ENCODE results near the gene FUOM. TPM values are rescaled to one million over a fixed set of nuclear protein-coding genes. Genes with fewer than 3 reads are reported as not detected.

The FUOM gene, protein sequence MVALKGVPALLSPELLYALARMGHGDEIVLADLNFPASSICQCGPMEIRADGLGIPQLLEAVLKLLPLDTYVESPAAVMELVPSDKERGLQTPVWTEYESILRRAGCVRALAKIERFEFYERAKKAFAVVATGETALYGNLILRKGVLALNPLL
- total RNA-seq (2014; rRNA removed; shearing (Covaris generic)) (46.0 and 47.5 TPM in 2 replicates), total RNA-seq (2022) (23.6 and 30.4 TPM in 2 replicates), Bru-seq, nascent RNA (percentile 52 among the genes with signal in this experiment), BruChase-seq, experiment 1, labeled RNA remaining after a 6-hour chase (percentile 42 among the genes with signal in this experiment), BruChase-seq, experiment 2, labeled RNA remaining after a 2-hour chase (percentile 44 among the genes with signal in this experiment)
- long read RNA-seq, transcript FUOM-201 (6 exons, 709 nt): major isoform, 7 of 15 reads
- long read RNA-seq, partial matches to known transcripts: 4 of 15 reads
- long read RNA-seq, other reads (novel, unspliced or antisense): 3 of 15 reads

DNA sequence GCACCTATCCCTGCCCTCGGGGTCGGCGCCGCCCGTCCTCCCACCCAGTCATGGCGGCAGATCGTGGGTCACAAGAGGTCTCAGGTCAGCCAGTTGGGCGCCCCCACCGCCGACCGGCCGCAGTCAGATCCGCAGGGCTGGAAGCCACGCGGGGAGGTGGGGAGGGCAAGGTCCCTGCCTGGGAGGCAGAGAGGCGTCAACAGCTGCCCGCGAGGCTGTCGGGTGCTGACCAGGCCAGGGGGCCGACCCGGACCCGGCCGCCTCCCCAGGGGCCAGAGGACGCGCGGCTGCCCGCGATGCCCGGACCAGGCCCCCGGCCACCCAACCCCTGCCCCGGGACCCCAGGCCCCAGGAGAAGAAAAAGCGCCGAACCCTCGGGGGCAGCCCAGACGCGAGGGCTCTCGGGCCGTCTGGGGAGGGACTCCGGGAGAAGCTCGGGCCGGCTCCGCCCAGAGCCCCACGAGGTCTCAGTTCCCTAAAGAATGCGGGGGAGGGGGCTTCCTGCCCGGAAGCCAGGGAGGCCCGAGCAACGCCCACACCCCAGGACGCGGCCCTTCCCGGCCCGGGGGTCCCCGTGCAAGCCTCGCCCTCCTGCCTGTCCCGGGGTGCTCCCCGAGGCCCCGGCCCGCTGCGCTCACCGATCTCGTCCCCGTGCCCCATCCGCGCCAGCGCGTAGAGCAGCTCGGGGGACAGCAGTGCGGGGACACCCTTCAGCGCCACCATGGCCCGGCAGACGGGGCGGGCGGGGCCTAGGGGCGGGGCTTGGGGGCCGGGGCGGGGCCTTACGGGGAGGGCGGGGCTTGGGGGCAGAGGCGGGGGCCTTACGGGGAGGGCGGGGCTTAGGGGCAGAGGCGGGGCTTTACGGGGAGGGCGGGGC, at the start of gene FUOM:
Gene FUOM (minus strand): TSS at position 735 of the 877 bp plus-strand sequence. CDS start 12 bp downstream, at position 723.
- H4K20me1 ChIP-seq (ENCODE audit: insufficient read depth, low read length): no peaks in the 10 kb centered on the region
- no peaks in the 10 kb centered on the region for H3K9me3 ChIP-seq (ENCODE audit: low read length)
- H3K4me1 ChIP-seq (ENCODE audit: insufficient read depth, low read length, poor library complexity, severe bottlenecking): peaks cover 7% of the 10 kb centered on the region
- DNase-seq (ENCODE audit: low spot score): peak; percentile 84
- TF ChIP-seq, protein P1, sequence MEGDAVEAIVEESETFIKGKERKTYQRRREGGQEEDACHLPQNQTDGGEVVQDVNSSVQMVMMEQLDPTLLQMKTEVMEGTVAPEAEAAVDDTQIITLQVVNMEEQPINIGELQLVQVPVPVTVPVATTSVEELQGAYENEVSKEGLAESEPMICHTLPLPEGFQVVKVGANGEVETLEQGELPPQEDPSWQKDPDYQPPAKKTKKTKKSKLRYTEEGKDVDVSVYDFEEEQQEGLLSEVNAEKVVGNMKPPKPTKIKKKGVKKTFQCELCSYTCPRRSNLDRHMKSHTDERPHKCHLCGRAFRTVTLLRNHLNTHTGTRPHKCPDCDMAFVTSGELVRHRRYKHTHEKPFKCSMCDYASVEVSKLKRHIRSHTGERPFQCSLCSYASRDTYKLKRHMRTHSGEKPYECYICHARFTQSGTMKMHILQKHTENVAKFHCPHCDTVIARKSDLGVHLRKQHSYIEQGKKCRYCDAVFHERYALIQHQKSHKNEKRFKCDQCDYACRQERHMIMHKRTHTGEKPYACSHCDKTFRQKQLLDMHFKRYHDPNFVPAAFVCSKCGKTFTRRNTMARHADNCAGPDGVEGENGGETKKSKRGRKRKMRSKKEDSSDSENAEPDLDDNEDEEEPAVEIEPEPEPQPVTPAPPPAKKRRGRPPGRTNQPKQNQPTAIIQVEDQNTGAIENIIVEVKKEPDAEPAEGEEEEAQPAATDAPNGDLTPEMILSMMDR (conservative IDR thresholded peaks at IDR 0.05; ENCODE audit: low read length): 0 out of 2 replicates have a peak, but pooled peaks have one; percentile 23
- no peak for TF ChIP-seq EZH2phosphoT487 (IDR thresholded peaks at IDR 0.05; ENCODE audit: borderline replicate concordance, low read depth, low read length)
- H2AFZ ChIP-seq (ENCODE audit: low read length): 0 out of 2 replicates have a peak within 1 kb of the TSS, but pooled peaks have one; percentile 28
- 0 out of 2 replicates have a peak, but pooled peaks cover 2% of the 10 kb centered on the region for H3K36me3 ChIP-seq (ENCODE audit: insufficient read depth, low read length)
- BruUV-seq (replicated peaks): no TSS peak
- no peaks in the 10 kb centered on the region for H3K79me2 ChIP-seq (ENCODE audit: insufficient read depth, low read depth, low read length)
- ChIA-PET CTCF (ENCODE audit: unreplicated experiment) (no interaction called here), POLR2A (interaction anchor here (0.6 to 0.8 kb wide), 3 partner anchors 26 to 55 kb away, joined by 3 read pairs; no protein-coding TSS in a partner anchor)
- H3K9me2 ChIP-seq (ENCODE audit: insufficient read depth, low read length): no peaks in the 10 kb centered on the region
- intact Hi-C loops (cut with micrococcal nuclease; ENCODE audit: unreplicated experiment): loop anchor here (2.0 kb wide), 1 partner anchor 31 kb away; no protein-coding TSS in a partner anchor
- peak within 1 kb of the TSS; percentile 80 for H3K4me2 ChIP-seq (ENCODE audit: low read length)
- H3K27ac ChIP-seq (ENCODE audit: low read depth, low read length, poor library complexity, severe bottlenecking): no peak within 1 kb of the TSS
- peak within 1 kb of the TSS; percentile 76 for H3K4me3 ChIP-seq (ENCODE audit: low read depth, low read length, poor library complexity, severe bottlenecking)

- Histone ChIP-seq H4K20me1 (ENCODE audit: insufficient read depth, low read length) (no peaks in the 10 kb centered on the region), H3K79me2 (ENCODE audit: insufficient read depth, low read depth, low read length) (peaks cover 63% of the 10 kb centered on the region), H3K4me3 (ENCODE audit: low read depth, low read length, poor library complexity, severe bottlenecking) (no peak overlapping the region), H3K4me1 (ENCODE audit: insufficient read depth, low read length, poor library complexity, severe bottlenecking) (peaks cover 13% of the 10 kb centered on the region), H3K9me2 (ENCODE audit: insufficient read depth, low read length) (no peaks in the 10 kb centered on the region), H3K9me3 (ENCODE audit: low read length) (peaks cover 25% of the 10 kb centered on the region), H3K27ac (ENCODE audit: low read depth, low read length, poor library complexity, severe bottlenecking) (no peak overlapping the region), H2AFZ (ENCODE audit: low read length) (no peak overlapping the region), H3K36me3 (ENCODE audit: insufficient read depth, low read length) (peaks cover 98% of the 10 kb centered on the region), H3K4me2 (ENCODE audit: low read length) (no peak overlapping the region)
- no TSS peak for BruUV-seq (replicated peaks)
- intact Hi-C loops (cut with micrococcal nuclease; ENCODE audit: unreplicated experiment): no loop called here
- POLR2A ChIA-PET: interaction anchor here (0.7 to 1.0 kb wide), 3 partner anchors 9 to 91 kb away, joined by 3 to 5 read pairs (median 3); no protein-coding TSS in a partner anchor
- CTCF ChIA-PET (ENCODE audit: unreplicated experiment): interaction anchor here (0.6 kb wide), 1 partner anchor 1884 kb away, joined by 3 read pairs; no protein-coding TSS in a partner anchor
- TF ChIP-seq EZH2phosphoT487 (IDR thresholded peaks at IDR 0.05; ENCODE audit: borderline replicate concordance, low read depth, low read length): no peak
- TF ChIP-seq, protein P1 (conservative IDR thresholded peaks at IDR 0.05; ENCODE audit: low read length): no peak
- DNase-seq (ENCODE audit: low spot score): no peak
These were observed 48.2 kb upstream of the FUOM start for GRCh38 chr10:133405844-133406527.

All from OCI-LY7 (cell line).